Coronary artery (tissue), 2 donors: ENCODE measurements around the gene NET1.

ENCODE experiments used
- DNase-seq: peaks from one replicate; pipeline ENCODE4 v3.0.0-alpha.2; 2017; ENCODE audit warnings: low spot score
- H3K27ac ChIP-seq, 2 donors: fragments of 200-600 bp; sonication (generic); one replicate each; pipeline ENCODE4 v1.5.1; 2016 to 2019
- H3K4me3 ChIP-seq: fragments of 200-600 bp; sonication (generic); 2 replicates; pipeline ENCODE4 v1.5.1; 2016; ENCODE audit warnings: mild to moderate bottlenecking, moderate library complexity
- TF ChIP-seq, protein P1 (sequence below): fragments of 200-600 bp; sonication (generic); IDR thresholded peaks from one replicate; pipeline ENCODE4 v1.5.1; 2019; ENCODE audit warnings: antibody characterized with exemption

Gene NET1

DNA sequence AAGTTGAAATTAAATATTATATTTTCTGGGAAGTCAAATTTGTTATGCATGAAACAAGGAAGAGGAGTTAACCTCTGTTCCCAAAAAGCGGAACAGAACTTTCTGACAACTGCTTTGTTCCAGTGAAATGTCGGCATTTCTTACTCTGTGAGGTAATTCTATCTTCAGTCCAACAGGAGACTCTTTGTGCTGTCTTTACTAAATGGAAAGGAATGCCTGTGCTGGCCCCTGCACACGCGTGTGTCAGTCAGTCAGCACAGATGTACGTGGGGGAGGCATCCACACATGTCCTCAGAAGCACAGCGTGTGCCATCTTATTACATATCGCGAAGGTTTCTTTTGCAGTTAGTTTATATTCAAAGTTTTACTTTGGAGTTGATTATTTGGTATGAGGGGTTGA lies 37.5 kb downstream of the NET1 start:
- H3K27ac ChIP-seq = peak overlapping the region; percentile 75 to 76
- DNase-seq = no peak
- TF ChIP-seq, protein P1, sequence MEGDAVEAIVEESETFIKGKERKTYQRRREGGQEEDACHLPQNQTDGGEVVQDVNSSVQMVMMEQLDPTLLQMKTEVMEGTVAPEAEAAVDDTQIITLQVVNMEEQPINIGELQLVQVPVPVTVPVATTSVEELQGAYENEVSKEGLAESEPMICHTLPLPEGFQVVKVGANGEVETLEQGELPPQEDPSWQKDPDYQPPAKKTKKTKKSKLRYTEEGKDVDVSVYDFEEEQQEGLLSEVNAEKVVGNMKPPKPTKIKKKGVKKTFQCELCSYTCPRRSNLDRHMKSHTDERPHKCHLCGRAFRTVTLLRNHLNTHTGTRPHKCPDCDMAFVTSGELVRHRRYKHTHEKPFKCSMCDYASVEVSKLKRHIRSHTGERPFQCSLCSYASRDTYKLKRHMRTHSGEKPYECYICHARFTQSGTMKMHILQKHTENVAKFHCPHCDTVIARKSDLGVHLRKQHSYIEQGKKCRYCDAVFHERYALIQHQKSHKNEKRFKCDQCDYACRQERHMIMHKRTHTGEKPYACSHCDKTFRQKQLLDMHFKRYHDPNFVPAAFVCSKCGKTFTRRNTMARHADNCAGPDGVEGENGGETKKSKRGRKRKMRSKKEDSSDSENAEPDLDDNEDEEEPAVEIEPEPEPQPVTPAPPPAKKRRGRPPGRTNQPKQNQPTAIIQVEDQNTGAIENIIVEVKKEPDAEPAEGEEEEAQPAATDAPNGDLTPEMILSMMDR = no peak
- H3K4me3 ChIP-seq = peak overlapping the region; percentile 73

DNA sequence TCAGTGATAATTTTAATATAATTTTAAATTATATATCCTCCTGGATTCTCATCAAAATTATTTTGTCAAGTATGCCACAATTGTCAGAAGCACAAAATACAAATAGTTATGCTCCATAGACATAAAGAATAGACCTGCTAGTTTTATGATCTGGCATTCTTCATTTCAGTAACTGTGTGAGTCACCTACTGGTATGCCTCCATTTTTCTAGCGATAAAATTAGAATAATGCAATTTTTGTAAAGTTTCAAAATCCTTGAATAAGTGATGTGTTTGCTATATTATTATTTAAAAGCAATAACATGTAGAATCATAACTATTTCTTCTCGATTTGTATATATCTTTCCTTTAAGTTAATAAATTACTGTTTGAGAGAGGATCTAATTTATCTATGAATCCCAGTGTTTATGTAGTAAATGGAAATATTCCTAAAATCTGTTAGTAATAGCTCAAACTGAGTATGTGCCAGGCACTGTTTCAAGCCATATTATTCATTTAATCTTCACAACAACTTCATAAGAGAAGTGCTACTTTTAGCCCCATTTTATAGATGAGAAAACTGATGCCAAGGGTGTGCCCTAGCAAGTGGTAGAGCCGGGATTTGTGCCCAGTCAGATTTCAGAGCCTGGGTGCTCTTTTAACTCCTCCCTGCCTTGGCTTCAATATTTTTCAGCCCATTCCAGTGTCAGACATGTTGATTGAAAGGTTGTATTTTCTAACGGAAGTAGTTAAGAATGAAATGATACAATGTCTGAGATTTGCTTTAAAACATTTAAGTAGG lies 38.4 kb downstream of the NET1 start:
- Histone ChIP-seq H3K27ac (peak overlapping the region; percentile 52 to 75), H3K4me3 (peak overlapping the region; percentile 73)
- DNase-seq = no peak
- TF ChIP-seq, protein P1 = no peak

DNA sequence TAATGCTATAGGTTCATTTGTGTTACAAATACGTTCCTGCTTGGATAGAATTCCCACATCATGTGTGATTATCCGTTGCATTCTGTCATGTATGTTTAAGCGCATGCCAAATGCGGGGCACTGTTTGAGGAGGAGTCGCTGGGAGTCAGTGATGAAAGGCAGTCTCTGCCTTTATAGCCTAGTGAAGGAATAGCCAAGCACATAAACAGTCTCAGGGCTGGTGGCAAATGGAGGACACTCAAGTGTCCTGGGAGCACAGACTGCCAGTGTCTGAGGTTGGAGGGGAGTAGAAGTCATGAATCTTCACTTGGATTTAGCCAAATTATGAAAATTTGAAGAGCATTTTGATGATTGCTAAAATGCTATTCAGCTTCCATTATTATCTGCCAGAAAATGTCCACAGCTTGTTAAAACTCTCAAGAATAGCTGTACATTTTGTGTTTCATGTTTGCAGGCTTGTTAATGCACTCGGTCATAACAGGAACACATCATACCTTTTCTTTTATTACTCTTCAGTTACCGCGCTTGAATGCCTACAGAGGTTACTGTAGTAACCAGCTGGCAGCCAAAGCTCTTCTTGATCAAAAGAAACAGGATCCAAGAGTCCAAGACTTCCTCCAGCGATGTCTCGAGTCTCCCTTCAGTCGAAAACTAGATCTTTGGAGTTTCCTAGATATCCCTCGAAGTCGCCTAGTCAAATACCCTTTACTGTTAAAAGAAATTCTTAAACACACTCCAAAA lies 41.6 kb downstream of the NET1 start:
- H3K4me3 ChIP-seq = no peak overlapping the region
- TF ChIP-seq, protein P1 = no peak
- DNase-seq = no peak
- H3K27ac ChIP-seq = no peak overlapping the region

DNA sequence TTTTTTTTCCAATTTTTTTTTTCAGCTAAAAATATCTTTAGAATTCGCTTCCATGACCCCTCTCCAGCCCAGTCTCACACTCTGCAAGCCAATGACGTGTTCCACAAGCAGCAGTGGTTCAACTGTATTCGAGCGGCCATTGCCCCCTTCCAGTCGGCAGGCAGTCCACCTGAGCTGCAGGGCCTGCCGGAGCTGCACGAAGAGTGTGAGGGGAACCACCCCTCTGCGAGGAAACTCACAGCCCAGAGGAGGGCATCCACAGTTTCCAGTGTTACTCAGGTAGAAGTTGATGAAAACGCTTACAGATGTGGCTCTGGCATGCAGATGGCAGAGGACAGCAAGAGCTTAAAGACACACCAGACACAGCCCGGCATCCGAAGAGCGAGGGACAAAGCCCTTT lies 44.2 kb downstream of the NET1 start:
- TF ChIP-seq, protein P1 = no peak
- Histone ChIP-seq H3K27ac (no peak overlapping the region), H3K4me3 (no peak overlapping the region)
- DNase-seq = no peak

DNA sequence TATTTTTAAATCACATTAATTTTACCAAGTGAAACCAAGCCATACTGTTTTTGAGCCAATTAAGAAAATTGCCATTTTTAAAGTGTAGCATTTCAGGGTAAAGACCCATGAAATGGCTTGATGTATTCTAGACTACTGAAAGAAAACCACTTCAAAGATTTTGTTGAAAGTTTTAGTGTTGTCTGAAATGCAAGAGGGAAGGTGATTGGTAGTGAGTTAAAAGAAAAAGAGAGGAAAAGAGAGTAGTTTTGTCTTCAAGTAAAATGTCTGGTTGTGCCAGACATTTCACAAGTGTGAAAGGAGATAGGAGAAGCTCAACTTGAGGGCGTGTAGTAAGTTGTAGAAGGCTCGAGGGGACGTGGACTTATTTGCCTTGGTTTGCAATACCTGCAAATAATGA lies 45.4 kb downstream of the NET1 start:
- TF ChIP-seq, protein P1 = no peak
- no peak overlapping the region for H3K4me3 ChIP-seq
- no peak overlapping the region for H3K27ac ChIP-seq
- DNase-seq = no peak

DNA sequence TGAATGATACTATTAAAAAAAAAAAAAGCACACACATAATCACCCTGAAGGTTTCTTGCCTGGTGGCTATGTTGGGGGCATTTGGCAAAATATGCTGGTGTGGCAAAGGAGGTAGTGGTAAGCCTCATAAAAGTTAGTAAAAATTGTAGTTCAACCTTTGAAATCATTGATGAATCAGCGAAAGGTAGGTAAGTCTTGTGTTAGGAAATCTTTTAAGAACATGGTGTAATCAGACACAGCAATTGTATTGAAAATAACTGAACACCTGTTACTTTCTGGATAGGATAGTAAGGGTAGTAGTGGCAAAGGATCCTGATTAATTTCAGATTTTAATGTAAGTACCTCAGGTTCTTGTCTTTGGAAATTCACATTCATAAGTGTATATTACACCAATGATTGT lies 46.1 kb downstream of the NET1 start:
- H3K4me3 ChIP-seq = no peak overlapping the region
- H3K27ac ChIP-seq = no peak overlapping the region
- DNase-seq = no peak
- TF ChIP-seq, protein P1 = no peak
